Measurements from ENCODE around the gene AFAP1.

AFAP1 gene

DNA sequence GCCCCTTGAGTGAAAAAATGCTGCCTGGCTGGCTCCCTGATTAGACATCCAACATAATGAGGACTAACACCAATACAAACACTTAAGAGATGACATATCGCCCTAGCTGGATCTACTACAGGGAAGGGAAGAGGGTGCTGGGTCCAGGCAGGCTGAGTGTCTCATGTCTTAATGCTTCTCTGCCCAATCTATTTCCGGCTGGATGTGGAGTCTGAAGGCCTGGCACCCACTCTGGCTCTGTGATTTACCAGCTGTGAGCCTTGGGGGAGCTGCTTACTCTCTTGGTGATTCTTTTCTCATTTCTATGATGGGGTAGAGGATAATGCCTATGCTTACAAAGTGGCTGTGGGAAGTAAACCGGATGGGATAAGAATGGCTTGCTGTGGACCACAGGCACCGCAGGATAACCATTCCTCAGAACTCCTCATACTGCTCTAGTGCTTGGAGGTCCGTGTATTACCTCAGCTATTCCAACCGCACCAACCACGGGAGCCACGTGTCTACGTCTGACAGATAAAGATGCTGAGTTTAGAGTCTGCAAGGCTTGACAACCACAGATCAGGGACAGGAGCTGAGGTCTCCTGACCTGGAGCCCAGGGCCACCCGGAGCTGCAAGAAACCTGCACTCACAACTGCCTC is 161.7 kb downstream of the AFAP1 start:
- Histone ChIP-seq H4K20me1 (ENCODE audit: insufficient read depth, low read length, poor library complexity, severe bottlenecking) (no peaks in the 10 kb centered on the region), H3K27me3 (ENCODE audit: insufficient read depth, low read length, poor library complexity, severe bottlenecking) (no peaks in the 10 kb centered on the region), H3K9me3 (ENCODE audit: insufficient read depth, low read depth, low read length) (no peaks in the 10 kb centered on the region; the same call in 1 of the 2 replicates), H3F3A (ENCODE audit: low read depth) (no peaks in the 10 kb centered on the region), H3K4me3 (ENCODE audit: low read length, poor library complexity, severe bottlenecking) (no peak overlapping the region), H3K36me3 (ENCODE audit: insufficient read depth, low read length) (no peaks in the 10 kb centered on the region), H3K79me2 (ENCODE audit: insufficient read depth, low read length) (no peaks in the 10 kb centered on the region), H3K9me2 (replicated peaks; ENCODE audit: low read depth, low read length) (no peaks in the 10 kb centered on the region), H3K9ac (ENCODE audit: low read depth, low read length, poor library complexity, severe bottlenecking) (no peak overlapping the region), H3K4me1 (ENCODE audit: insufficient read depth, low read length, poor library complexity, severe bottlenecking) (no peaks in the 10 kb centered on the region), H3K4me2 (ENCODE audit: low read depth, low read length, poor library complexity, severe bottlenecking) (no peak overlapping the region), H2AFZ (ENCODE audit: low read length) (no peak overlapping the region)
- TF ChIP-seq, protein P1, sequence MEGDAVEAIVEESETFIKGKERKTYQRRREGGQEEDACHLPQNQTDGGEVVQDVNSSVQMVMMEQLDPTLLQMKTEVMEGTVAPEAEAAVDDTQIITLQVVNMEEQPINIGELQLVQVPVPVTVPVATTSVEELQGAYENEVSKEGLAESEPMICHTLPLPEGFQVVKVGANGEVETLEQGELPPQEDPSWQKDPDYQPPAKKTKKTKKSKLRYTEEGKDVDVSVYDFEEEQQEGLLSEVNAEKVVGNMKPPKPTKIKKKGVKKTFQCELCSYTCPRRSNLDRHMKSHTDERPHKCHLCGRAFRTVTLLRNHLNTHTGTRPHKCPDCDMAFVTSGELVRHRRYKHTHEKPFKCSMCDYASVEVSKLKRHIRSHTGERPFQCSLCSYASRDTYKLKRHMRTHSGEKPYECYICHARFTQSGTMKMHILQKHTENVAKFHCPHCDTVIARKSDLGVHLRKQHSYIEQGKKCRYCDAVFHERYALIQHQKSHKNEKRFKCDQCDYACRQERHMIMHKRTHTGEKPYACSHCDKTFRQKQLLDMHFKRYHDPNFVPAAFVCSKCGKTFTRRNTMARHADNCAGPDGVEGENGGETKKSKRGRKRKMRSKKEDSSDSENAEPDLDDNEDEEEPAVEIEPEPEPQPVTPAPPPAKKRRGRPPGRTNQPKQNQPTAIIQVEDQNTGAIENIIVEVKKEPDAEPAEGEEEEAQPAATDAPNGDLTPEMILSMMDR (conservative IDR thresholded peaks at IDR 0.05; ENCODE audit: low read length), result no peak
- no peak for TF ChIP-seq EZH2phosphoT487 (IDR thresholded peaks at IDR 0.05; ENCODE audit: borderline replicate concordance)

DNA sequence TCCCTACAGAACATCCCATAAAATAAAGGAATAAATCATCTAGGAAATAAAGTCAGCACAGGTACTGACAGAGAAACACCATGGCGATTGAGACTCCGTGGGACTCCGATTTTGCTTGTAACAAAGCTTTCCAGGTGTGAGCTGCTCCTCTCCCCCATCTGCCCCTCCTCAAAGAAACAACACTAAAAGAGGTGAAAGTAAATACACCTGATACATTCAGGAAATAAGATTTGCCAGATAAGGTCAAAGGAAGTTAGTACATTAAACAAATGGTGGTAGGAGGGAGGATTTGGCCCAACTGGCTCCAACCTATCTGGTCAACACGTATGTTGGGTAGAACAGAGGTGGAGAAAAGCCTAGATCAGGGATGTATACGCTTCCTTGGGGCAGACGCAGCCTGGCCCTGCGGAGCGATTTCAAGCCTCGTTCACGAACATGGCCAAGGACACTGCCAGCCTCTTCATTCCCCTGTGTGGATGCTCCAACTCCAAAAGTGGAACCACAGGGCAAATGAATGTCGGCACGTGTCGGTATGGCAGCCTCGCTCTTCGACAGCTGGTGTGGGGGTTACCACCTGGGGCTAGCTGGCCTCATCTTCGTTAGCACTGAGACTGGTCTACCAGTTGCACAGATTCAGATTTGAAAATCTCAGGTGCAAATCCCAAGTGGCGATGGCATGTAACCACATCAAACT is 162.5 kb downstream of the AFAP1 start:
- Histone ChIP-seq H3K9me2 (replicated peaks; ENCODE audit: low read depth, low read length) (no peaks in the 10 kb centered on the region), H3K79me2 (ENCODE audit: insufficient read depth, low read length) (no peaks in the 10 kb centered on the region), H3F3A (ENCODE audit: low read depth) (no peaks in the 10 kb centered on the region), H2AFZ (ENCODE audit: low read length) (no peak overlapping the region), H3K4me1 (ENCODE audit: insufficient read depth, low read length, poor library complexity, severe bottlenecking) (no peaks in the 10 kb centered on the region), H3K36me3 (ENCODE audit: insufficient read depth, low read length) (no peaks in the 10 kb centered on the region), H3K4me2 (ENCODE audit: low read depth, low read length, poor library complexity, severe bottlenecking) (no peak overlapping the region), H3K9ac (ENCODE audit: low read depth, low read length, poor library complexity, severe bottlenecking) (no peak overlapping the region), H3K27me3 (ENCODE audit: insufficient read depth, low read length, poor library complexity, severe bottlenecking) (no peaks in the 10 kb centered on the region), H3K4me3 (ENCODE audit: low read length, poor library complexity, severe bottlenecking) (no peak overlapping the region), H4K20me1 (ENCODE audit: insufficient read depth, low read length, poor library complexity, severe bottlenecking) (no peaks in the 10 kb centered on the region), H3K9me3 (ENCODE audit: insufficient read depth, low read depth, low read length) (no peaks in the 10 kb centered on the region; the same call in 1 of the 2 replicates)
- TF ChIP-seq EZH2phosphoT487 (IDR thresholded peaks at IDR 0.05; ENCODE audit: borderline replicate concordance), result no peak
- TF ChIP-seq, protein P1 (conservative IDR thresholded peaks at IDR 0.05; ENCODE audit: low read length), result no peak

DNA sequence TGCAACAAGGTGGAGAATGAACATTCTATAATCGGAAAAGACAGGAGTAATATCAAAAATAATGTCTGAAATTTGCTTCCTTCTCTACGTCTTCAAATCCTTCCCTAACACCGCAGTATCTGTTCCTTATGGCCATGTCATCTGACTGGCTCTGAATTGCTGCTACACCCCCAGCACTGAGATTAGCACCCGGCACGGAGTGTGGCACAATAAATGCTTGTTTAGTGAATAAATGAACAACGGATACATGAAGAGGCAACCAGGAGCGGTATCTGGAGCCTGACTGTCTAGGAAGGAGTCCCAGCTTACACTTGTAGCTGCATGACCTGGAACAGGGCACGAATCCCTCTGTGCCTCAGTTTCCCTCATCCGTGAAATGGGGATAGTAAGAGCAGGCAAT is 164.3 kb downstream of the AFAP1 start:
- Histone ChIP-seq H3K4me1 (ENCODE audit: insufficient read depth, low read length, poor library complexity, severe bottlenecking) (no peaks in the 10 kb centered on the region), H3K9ac (ENCODE audit: low read depth, low read length, poor library complexity, severe bottlenecking) (no peak overlapping the region), H3K27me3 (ENCODE audit: insufficient read depth, low read length, poor library complexity, severe bottlenecking) (no peaks in the 10 kb centered on the region), H3F3A (ENCODE audit: low read depth) (no peaks in the 10 kb centered on the region), H3K4me3 (ENCODE audit: low read length, poor library complexity, severe bottlenecking) (no peak overlapping the region), H2AFZ (ENCODE audit: low read length) (no peak overlapping the region), H3K4me2 (ENCODE audit: low read depth, low read length, poor library complexity, severe bottlenecking) (no peak overlapping the region), H3K79me2 (ENCODE audit: insufficient read depth, low read length) (no peaks in the 10 kb centered on the region), H3K36me3 (ENCODE audit: insufficient read depth, low read length) (no peaks in the 10 kb centered on the region), H4K20me1 (ENCODE audit: insufficient read depth, low read length, poor library complexity, severe bottlenecking) (no peaks in the 10 kb centered on the region), H3K9me3 (ENCODE audit: insufficient read depth, low read depth, low read length) (no peaks in the 10 kb centered on the region; the same call in 1 of the 2 replicates), H3K9me2 (replicated peaks; ENCODE audit: low read depth, low read length) (no peaks in the 10 kb centered on the region)
- no peak for TF ChIP-seq EZH2phosphoT487 (IDR thresholded peaks at IDR 0.05; ENCODE audit: borderline replicate concordance)
- TF ChIP-seq, protein P1 (conservative IDR thresholded peaks at IDR 0.05; ENCODE audit: low read length), result no peak

Data from Loucy (cell line).